Subcutaneous abdominal adipose tissue (tissue), 5 donors: ENCODE measurements around the gene LRPPRC.

Experiments used
- H3K27ac ChIP-seq: one replicate; pipeline ENCODE4 v1.7.0; 2013; ENCODE audit warnings: low read depth, mild to moderate bottlenecking, inconsistent platforms, low read length, moderate library complexity
- H3K27me3 ChIP-seq, 5 donors: one replicate each; pipeline ENCODE4 v1.7.0; 2013; ENCODE audit warnings: low read length in 5 of 5, inconsistent platforms in 1 of 5; ENCODE audit not compliant: control insufficient read depth in 5 of 5, insufficient read depth in 4 of 5
- H3K36me3 ChIP-seq, 5 donors: one replicate each; pipeline ENCODE4 v1.7.0; 2013; ENCODE audit warnings: low read length in 5 of 5; ENCODE audit not compliant: control insufficient read depth in 5 of 5, insufficient read depth in 5 of 5
- H3K4me1 ChIP-seq, 5 donors: one replicate each; pipeline ENCODE4 v1.7.0; 2013; ENCODE audit warnings: low read length in 5 of 5, mild to moderate bottlenecking in 3 of 5, moderate library complexity in 1 of 5; ENCODE audit not compliant: control insufficient read depth in 5 of 5, insufficient read depth in 5 of 5
- H3K4me3 ChIP-seq, 5 donors: one replicate each; pipeline ENCODE4 v1.7.0; 2013; ENCODE audit warnings: low read length in 5 of 5, low read depth in 1 of 5
- H3K9ac ChIP-seq, 5 donors: one replicate each; pipeline ENCODE4 v1.7.0; 2013; ENCODE audit warnings: low read length in 5 of 5, mild to moderate bottlenecking in 4 of 5, moderate library complexity in 3 of 5
- H3K9me3 ChIP-seq, 5 donors: one replicate each; pipeline ENCODE4 v1.7.0; 2013; ENCODE audit warnings: low read length in 5 of 5; ENCODE audit not compliant: control insufficient read depth in 5 of 5
- donor health status: healthy.
- donor health status: healthy.
- donor health status: healthy.
- donor health status: healthy.
- donor health status: healthy.

Gene LRPPRC

DNA sequence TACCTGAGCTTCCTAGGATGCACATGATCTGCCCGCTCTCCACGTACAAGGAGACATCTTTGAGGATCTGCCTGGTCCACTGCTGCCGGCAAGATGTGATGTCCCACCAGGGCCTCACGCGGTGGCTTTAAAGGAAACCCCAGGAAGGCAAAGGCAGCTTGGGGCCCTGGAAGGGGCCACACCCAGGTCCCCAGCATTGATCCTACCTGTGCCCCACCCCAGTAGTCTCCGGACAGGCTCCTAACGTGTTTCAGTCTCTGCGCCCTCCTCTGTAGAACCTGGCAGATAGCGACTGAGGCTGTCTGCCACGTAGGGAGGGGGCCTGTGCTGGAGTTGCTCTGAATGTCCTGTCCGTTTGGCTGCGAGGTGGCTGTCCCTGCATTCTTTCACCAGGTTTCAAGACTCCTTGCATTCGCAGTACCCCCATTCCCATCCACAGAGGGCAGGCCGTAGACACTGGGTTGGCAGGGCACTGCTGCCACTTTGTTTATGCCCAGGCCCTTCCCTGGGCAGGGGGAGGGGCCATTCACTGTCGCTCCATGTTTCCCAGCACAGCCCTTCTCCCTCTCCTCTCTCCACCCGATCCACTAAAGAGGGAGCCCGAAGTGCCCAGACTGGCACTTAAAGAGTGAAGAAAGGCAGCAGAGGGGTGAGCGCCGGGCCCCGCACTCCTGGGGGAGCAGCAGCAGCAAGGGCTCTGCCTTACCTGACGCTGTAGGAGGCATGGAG lies 157.8 kb downstream of the LRPPRC start:
- no peaks in the 10 kb centered on the region for H3K27me3 ChIP-seq
- H3K27ac ChIP-seq, result no peak overlapping the region
- no peaks in the 10 kb centered on the region for H3K36me3 ChIP-seq
- no peak overlapping the region for H3K9ac ChIP-seq
- H3K4me1 ChIP-seq, result peaks cover 2 to 11% (median 7%) of the 10 kb centered on the region in 5 donors
- H3K4me3 ChIP-seq, result no peak overlapping the region
- H3K9me3 ChIP-seq, result no peaks in the 10 kb centered on the region

DNA sequence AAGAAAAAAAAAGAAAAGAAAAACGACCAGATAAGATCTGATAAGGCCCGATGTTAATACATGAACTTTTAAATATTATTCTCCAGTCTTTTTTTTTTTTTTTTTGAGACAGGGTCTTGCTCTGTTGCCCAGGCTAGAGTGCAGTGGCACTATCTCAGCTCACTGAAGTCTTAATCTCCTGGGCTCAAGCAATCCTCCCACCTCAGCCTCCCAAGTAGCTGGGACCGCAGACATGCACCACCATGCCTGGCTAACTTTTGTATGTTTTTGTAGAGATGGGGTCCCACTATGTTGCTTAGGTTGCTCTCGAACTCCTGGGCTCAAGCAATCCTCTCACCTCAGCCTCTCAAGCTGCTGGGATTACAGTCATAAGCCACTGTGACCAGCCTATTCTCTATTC lies 158.8 kb downstream of the LRPPRC start:
- Histone ChIP-seq H3K9ac (no peak overlapping the region), H3K4me3 (no peak overlapping the region), H3K36me3 (no peaks in the 10 kb centered on the region), H3K4me1 (peaks cover 2 to 16% (median 9%) of the 10 kb centered on the region in 5 donors), H3K9me3 (no peaks in the 10 kb centered on the region), H3K27me3 (peaks cover 0 to 4% (median 0%) of the 10 kb centered on the region in 5 donors), H3K27ac (no peak overlapping the region)
